OCI-LY1 (cell line): ENCODE data around the gene EVI5L.

Experiments
- H2AFZ ChIP-seq: fragments of 200-600 bp; sonication (generic), shearing (Covaris generic); 2 replicates; pipeline ENCODE4 v1.6.0; 2014; ENCODE audit warnings: antibody characterized with exemption, mild to moderate bottlenecking, low read length
- H3F3A ChIP-seq: fragments of 200-600 bp; sonication (generic), shearing (Covaris generic); 2 replicates; pipeline ENCODE4 v1.6.0; 2014; ENCODE audit warnings: mild to moderate bottlenecking, antibody characterized with exemption, low read length, moderate library complexity; ENCODE audit not compliant: insufficient read depth
- H3K27ac ChIP-seq: fragments of 200-600 bp; sonication (generic); 2 replicates; pipeline ENCODE4 v1.5.1; 2014; ENCODE audit warnings: low read length, mixed run types, mild to moderate bottlenecking, low read depth; ENCODE audit not compliant: poor library complexity, severe bottlenecking
- H3K27me3 ChIP-seq: fragments of 200-600 bp; sonication (generic); 2 replicates; pipeline ENCODE4 v1.6.0; 2014; ENCODE audit warnings: antibody characterized with exemption, mild to moderate bottlenecking, low read length, moderate library complexity; ENCODE audit not compliant: insufficient read depth
- H3K36me3 ChIP-seq: fragments of 200-600 bp; sonication (generic); 2 replicates; pipeline ENCODE4 v1.6.1; 2014; ENCODE audit warnings: mild to moderate bottlenecking, antibody characterized with exemption, low read length, moderate library complexity, mixed read lengths; ENCODE audit not compliant: insufficient read depth
- H3K4me1 ChIP-seq: fragments of 200-600 bp; sonication (generic); 2 replicates; pipeline ENCODE4 v1.5.1; 2014; ENCODE audit warnings: mild to moderate bottlenecking, low read length, moderate library complexity; ENCODE audit not compliant: insufficient read depth, severe bottlenecking
- H3K4me2 ChIP-seq: fragments of 200-600 bp; sonication (generic), shearing (Covaris generic); 2 replicates; pipeline ENCODE4 v1.6.1; 2014; ENCODE audit warnings: low read length
- H3K4me3 ChIP-seq: fragments of 200-600 bp; sonication (generic); 2 replicates; pipeline ENCODE4 v1.5.1; 2014; ENCODE audit warnings: low read length, low read depth, mild to moderate bottlenecking, mixed read lengths; ENCODE audit not compliant: poor library complexity, severe bottlenecking
- H3K79me2 ChIP-seq: fragments of 200-600 bp; shearing (Covaris generic); 2 replicates; pipeline ENCODE4 v1.6.1; 2016; ENCODE audit warnings: mixed run types, low read length, mixed read lengths; ENCODE audit not compliant: insufficient read depth
- H3K9ac ChIP-seq: fragments of 200-600 bp; sonication (generic), shearing (Covaris generic); 2 replicates; pipeline ENCODE4 v1.6.1; 2014; ENCODE audit warnings: mild to moderate bottlenecking, low read length, mixed read lengths
- H3K9me2 ChIP-seq: fragments of 200-600 bp; sonication (generic), shearing (Covaris generic); 2 replicates; pipeline ENCODE4 v1.6.1; 2014; ENCODE audit warnings: low read depth, mild to moderate bottlenecking, low read length, mixed read lengths
- H3K9me3 ChIP-seq: fragments of 200-600 bp; shearing (Covaris generic); 2 replicates; pipeline ENCODE4 v1.6.1; 2014; ENCODE audit warnings: low read length, mixed read lengths
- H4K20me1 ChIP-seq: fragments of 200-600 bp; sonication (generic), shearing (Covaris generic); 2 replicates; pipeline ENCODE4 v1.6.0; 2016; ENCODE audit warnings: mild to moderate bottlenecking, low read length; ENCODE audit not compliant: insufficient read depth
- CTCF ChIP-seq: fragments of 200-600 bp; sonication (generic), shearing (Covaris generic); IDR thresholded peaks from 2 replicates; pipeline ENCODE4 v1.5.1; 2017; ENCODE audit warnings: mild to moderate bottlenecking, antibody characterized with exemption, low read length, moderate library complexity, mixed read lengths
- EZH2 ChIP-seq: fragments of 200-600 bp; sonication (generic), shearing (Covaris generic); IDR thresholded peaks from 2 replicates; pipeline ENCODE4 v1.8.0; 2017; ENCODE audit warnings: borderline replicate concordance, mixed run types, mild to moderate bottlenecking, antibody characterized with exemption, low read length, moderate library complexity, mixed read lengths

The EVI5L gene

DNA sequence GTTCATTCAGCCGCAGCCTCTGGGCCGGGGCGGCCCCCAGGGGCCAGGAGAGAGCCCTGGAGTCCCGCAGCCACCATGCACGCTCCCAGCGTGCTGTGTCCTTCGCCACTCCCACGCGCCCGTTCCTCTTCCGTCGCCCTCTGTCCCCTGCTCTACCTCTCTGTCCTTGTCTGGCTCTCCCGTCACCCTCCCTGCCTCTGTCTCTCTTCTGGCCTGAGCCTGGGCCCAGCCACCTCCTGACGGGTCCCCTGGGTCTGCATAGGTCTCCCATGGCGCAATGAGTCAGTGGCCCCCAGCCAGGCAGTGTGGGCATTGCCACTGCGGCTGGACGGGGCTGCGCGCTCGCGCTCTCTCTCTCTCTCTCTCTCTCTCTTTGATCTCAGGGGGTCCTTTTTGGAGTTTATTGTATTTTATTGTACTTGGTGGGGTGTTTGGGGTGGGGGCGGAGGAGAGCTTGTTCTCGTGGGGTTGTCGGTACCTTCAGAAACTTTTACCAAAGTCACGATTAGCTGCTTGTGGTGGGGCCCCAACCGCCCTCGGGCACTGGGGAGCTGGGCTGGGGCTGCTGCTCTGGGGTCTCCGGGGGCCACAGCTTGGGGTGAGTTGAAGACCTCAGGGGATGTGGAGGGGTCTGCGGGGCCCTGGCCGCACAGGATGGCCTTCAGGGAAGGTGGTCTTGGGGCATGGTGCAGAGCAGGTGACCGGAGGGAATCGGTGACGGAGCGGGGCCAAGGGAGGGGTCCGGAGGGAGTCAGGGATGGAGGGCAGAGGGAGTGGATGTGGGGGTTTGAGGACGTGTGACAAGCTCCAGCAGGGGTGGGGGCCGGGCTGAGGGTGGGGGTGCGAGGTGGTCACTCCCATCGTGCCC, 82.9 kb downstream of the EVI5L start:
- TF ChIP-seq CTCF: no peak
- no peak for TF ChIP-seq EZH2
- Histone ChIP-seq H3K36me3 (peaks cover 36% of the 10 kb centered on the region), H3K27ac (no peak overlapping the region), H4K20me1 (no peaks in the 10 kb centered on the region), H3K9me3 (no peaks in the 10 kb centered on the region), H3K4me1 (peaks cover 26% of the 10 kb centered on the region), H3K9ac (no peak overlapping the region), H2AFZ (no peak overlapping the region), H3K9me2 (no peaks in the 10 kb centered on the region), H3K79me2 (no peaks in the 10 kb centered on the region), H3K4me3 (no peak overlapping the region), H3K4me2 (no peak overlapping the region), H3F3A (no peaks in the 10 kb centered on the region), H3K27me3 (peaks cover 4% of the 10 kb centered on the region; the same call in 1 of the 2 replicates)

- Histone ChIP-seq H4K20me1 (no peaks in the 10 kb centered on the region), H3K27me3 (peaks cover 4% of the 10 kb centered on the region; the same call in 1 of the 2 replicates), H3K4me2 (no peak overlapping the region)
These were observed 83.6 kb downstream of the EVI5L start for GRCh38 chr19:7913652-7914051.

DNA sequence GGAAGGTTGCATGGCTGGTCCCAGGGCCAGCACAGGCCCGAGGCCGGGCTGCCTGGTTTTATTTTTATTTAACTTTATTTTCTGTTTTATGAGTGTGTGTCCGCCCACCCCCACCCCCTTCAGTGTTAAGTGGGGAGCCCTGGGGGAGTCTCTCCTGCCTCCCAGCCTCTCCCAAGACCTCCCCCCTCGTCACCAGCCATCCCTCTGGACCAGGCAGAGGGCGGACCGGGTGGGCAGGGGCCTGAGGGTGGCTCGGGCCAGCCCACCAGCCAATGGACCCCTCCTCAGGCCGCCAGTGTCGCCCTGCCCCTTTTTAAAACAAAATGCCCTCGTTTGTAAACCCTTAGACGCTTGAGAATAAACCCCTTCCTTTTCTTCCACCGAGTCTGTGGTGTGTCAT, 84.1 kb downstream of the EVI5L start:
- Histone ChIP-seq H2AFZ (no peak overlapping the region), H4K20me1 (no peaks in the 10 kb centered on the region), H3K9me3 (no peaks in the 10 kb centered on the region), H3K4me1 (peaks cover 28% of the 10 kb centered on the region), H3K27ac (no peak overlapping the region), H3K79me2 (no peaks in the 10 kb centered on the region), H3K36me3 (peaks cover 36% of the 10 kb centered on the region), H3K4me2 (no peak overlapping the region), H3K9me2 (no peaks in the 10 kb centered on the region), H3K4me3 (no peak overlapping the region), H3K9ac (no peak overlapping the region), H3K27me3 (peaks cover 4% of the 10 kb centered on the region; the same call in 1 of the 2 replicates), H3F3A (no peaks in the 10 kb centered on the region)
- TF ChIP-seq EZH2: no peak
- TF ChIP-seq CTCF: no peak

More at GRCh38 chr19:7913652-7914051, 83.6 kb downstream of the EVI5L start:
- no peak overlapping the region for H3K9ac ChIP-seq
- H3K79me2 ChIP-seq: no peaks in the 10 kb centered on the region
- H3K4me1 ChIP-seq: peaks cover 27% of the 10 kb centered on the region
- H3K27ac ChIP-seq: no peak overlapping the region
- no peak overlapping the region for H2AFZ ChIP-seq
- no peaks in the 10 kb centered on the region for H3F3A ChIP-seq
- no peaks in the 10 kb centered on the region for H3K9me2 ChIP-seq
- H3K9me3 ChIP-seq: no peaks in the 10 kb centered on the region
- TF ChIP-seq EZH2: no peak
- no peak for TF ChIP-seq CTCF
- peaks cover 36% of the 10 kb centered on the region for H3K36me3 ChIP-seq
- H3K4me3 ChIP-seq: no peak overlapping the region
